Kidney glomerular epithelial cell (primary cell): Measurements from ENCODE around the gene AGER.
A peak's percentile ranks its signal among the peaks of the same experiment; 100 is the strongest.
"Not testable (repeated sequence)": the region's sequence is repeated elsewhere in the genome, so short reads cannot be mapped to it uniquely, and the experiment has no call there.

Experiments
- DNase-seq: peaks from one replicate; lab custom pipeline; 2025; lab: John Stamatoyannopoulos, UW

Gene AGER

GRCh38 chr6:32186151-32186840 is 2.2 kb upstream of the AGER start:
- not testable (repeated sequence) for DNase-seq

- peak; percentile 79 for DNase-seq
These were observed 1.7 kb upstream of the AGER start for GRCh38 chr6:32185681-32186131.

- no peak for DNase-seq
These were observed 470 bp downstream of the AGER start for GRCh38 chr6:32183483-32184083.

GRCh38 chr6:32183030-32183429 is 1.0 kb downstream of the AGER start:
- no peak for DNase-seq

GRCh38 chr6:32182555-32182981 is 1.5 kb downstream of the AGER start:
- DNase-seq, result no peak

GRCh38 chr6:32181915-32182529 is 2.0 kb downstream of the AGER start:
- no peak for DNase-seq

GRCh38 chr6:32181148-32181702 is 2.8 kb downstream of the AGER start:
- no peak for DNase-seq

- no peak for DNase-seq
These were observed 4.2 kb downstream of the AGER start for GRCh38 chr6:32179766-32180405.

GRCh38 chr6:32178547-32179440 is 5.3 kb downstream of the AGER start:
- no peak for DNase-seq

- DNase-seq, result peak; percentile 100
These were observed 6.1 kb downstream of the AGER start, which contains the start of gene RNF5 for GRCh38 chr6:32177788-32178546. RNF5 (plus strand) TSS chr6:32178405; CDS start chr6:32178512, 107 bp downstream.

- DNase-seq, result no peak
These were observed 6.8 kb downstream of the AGER start for GRCh38 chr6:32177183-32177787.

- peak; percentile 25 for DNase-seq
These were observed 7.4 kb downstream of the AGER start for GRCh38 chr6:32176476-32177182.

- peak; percentile 95 for DNase-seq
These were observed 8.2 kb downstream of the AGER start, which contains the start of gene AGPAT1 for GRCh38 chr6:32175711-32176475. AGPAT1 (minus strand) TSS chr6:32176084; CDS start chr6:32171496, 4,588 bp downstream.

- DNase-seq, result no peak
These were observed 8.7 kb downstream of the AGER start for GRCh38 chr6:32175322-32175710.

GRCh38 chr6:32174416-32174815 is 9.6 kb downstream of the AGER start:
- no peak for DNase-seq

- DNase-seq, result no peak
These were observed 10.9 kb downstream of the AGER start for GRCh38 chr6:32173051-32173727.

- DNase-seq, result no peak
These were observed 12.8 kb downstream of the AGER start for GRCh38 chr6:32171234-32171633.

GRCh38 chr6:32170294-32170693 is 13.8 kb downstream of the AGER start:
- DNase-seq, result no peak
